Calu3 (cell line): ENCODE data around the gene MACROH2A1. TPM values are rescaled to one million over a fixed set of nuclear protein-coding genes. Genes with fewer than 3 reads are reported as not detected.

Experiments
- BruUV-seq: library from RNA; stranded (reverse); fragments of 400-500 nt; replicated peaks from 2 replicates; lab custom pipeline; 2021; lab: Mats Ljungman, UMichigan
- CTCF ChIA-PET: fragments of 300-600 bp; sonication (Branson Sonifier 250); formaldehyde crosslinking; loops from one replicate; lab custom pipeline; 2022; ENCODE audit warnings: antibody characterized with exemption; lab: Charles Lee
- DNase-seq: peaks from one replicate; pipeline ENCODE4 v3.0.0; 2022
- H3K27ac Mint-ChIP-seq: one replicate; pipeline ENCODE4 v1.8.0; 2022; ENCODE audit warnings: mixed read lengths; ENCODE audit not compliant: unreplicated experiment
- H3K27me3 Mint-ChIP-seq: one replicate; pipeline ENCODE4 v1.8.0; 2022; ENCODE audit warnings: mixed read lengths; ENCODE audit not compliant: unreplicated experiment
- H3K36me3 Mint-ChIP-seq: one replicate; pipeline ENCODE4 v1.8.0; 2022; ENCODE audit warnings: mild to moderate bottlenecking, moderate library complexity, mixed read lengths; ENCODE audit not compliant: insufficient read depth, unreplicated experiment
- H3K4me1 Mint-ChIP-seq: one replicate; pipeline ENCODE4 v1.8.0; 2022; ENCODE audit warnings: mild to moderate bottlenecking, low read depth, mixed read lengths; ENCODE audit not compliant: unreplicated experiment
- H3K4me3 Mint-ChIP-seq: one replicate; pipeline ENCODE4 v1.8.0; 2022; ENCODE audit warnings: mild to moderate bottlenecking, low read depth, moderate library complexity, mixed read lengths; ENCODE audit not compliant: unreplicated experiment
- H3K9me3 Mint-ChIP-seq: one replicate; pipeline ENCODE4 v1.8.0; 2022; ENCODE audit warnings: low read depth, mixed read lengths; ENCODE audit not compliant: unreplicated experiment
- intact Hi-C: fragments of 100-400 bp; cut with micrococcal nuclease; formaldehyde crosslinking; loops from one replicate; pipeline ENCODE4 v1.10.0; 2022; ENCODE audit not compliant: unreplicated experiment
- total RNA-seq: library from RNA; stranded (reverse); gene quantifications from 2 replicates; pipeline ENCODE4 v1.2.3, GENCODE V29; 2022
- TF ChIP-seq, protein P1 (sequence below): fragments of 200-600 bp; IDR thresholded peaks from one replicate; pipeline ENCODE4 v1.8.0; 2022; ENCODE audit warnings: antibody characterized with exemption; ENCODE audit not compliant: unreplicated experiment

The MACROH2A1 gene
- total RNA-seq, 1 experiment from 2014 or later, result 368 TPM

DNA sequence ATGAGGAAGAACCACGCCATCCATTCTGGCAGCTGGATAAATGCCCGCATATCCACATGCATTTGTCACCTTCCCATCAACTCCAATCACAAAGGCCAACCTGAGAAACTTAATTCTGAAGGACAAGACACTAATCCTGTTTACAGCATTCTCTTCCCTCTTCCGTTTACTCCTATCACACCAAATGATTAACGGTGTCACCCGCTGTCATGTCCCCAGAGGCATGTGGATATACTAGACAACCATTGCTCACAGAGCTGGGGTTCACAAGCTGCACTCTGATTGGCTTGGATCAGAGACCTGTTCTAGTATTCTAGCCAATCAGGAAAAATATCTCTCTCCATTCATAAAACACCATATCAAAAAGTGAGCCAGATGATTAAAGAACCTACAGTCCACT is 3.6 kb downstream of the MACROH2A1 start:
- Mint-ChIP-seq H3K27me3 (no peaks in the 10 kb centered on the region), H3K36me3 (peaks cover 53% of the 10 kb centered on the region), H3K4me1 (peaks cover 77% of the 10 kb centered on the region), H3K4me3 (no peak overlapping the region), H3K27ac (no peak overlapping the region), H3K9me3 (no peaks in the 10 kb centered on the region)
- DNase-seq, result no peak
- CTCF ChIA-PET, result no interaction called here
- intact Hi-C loops, result no loop called here
- BruUV-seq, result no TSS peak
- TF ChIP-seq, protein P1, sequence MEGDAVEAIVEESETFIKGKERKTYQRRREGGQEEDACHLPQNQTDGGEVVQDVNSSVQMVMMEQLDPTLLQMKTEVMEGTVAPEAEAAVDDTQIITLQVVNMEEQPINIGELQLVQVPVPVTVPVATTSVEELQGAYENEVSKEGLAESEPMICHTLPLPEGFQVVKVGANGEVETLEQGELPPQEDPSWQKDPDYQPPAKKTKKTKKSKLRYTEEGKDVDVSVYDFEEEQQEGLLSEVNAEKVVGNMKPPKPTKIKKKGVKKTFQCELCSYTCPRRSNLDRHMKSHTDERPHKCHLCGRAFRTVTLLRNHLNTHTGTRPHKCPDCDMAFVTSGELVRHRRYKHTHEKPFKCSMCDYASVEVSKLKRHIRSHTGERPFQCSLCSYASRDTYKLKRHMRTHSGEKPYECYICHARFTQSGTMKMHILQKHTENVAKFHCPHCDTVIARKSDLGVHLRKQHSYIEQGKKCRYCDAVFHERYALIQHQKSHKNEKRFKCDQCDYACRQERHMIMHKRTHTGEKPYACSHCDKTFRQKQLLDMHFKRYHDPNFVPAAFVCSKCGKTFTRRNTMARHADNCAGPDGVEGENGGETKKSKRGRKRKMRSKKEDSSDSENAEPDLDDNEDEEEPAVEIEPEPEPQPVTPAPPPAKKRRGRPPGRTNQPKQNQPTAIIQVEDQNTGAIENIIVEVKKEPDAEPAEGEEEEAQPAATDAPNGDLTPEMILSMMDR, result no peak

DNA sequence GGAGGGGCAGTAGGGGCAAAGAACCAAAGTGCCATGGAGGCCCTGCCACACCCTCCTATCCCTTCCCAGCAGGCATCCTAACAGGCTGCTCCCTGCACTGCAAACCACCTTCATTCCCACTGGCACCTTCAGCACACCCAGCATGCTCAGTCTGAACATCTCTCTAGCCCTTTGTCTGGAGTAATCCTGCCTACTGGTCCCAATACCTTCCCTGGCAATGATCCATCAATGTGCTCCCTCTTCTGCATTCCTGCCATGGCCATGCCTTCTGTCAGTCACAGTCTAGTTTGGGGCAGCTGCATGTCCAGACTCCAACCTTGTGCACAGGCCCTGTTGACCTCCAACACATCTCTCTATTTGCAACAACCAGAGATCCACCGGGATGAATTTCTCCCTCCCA is 4.9 kb downstream of the MACROH2A1 start:
- Mint-ChIP-seq H3K4me1 (peaks cover 82% of the 10 kb centered on the region), H3K36me3 (peaks cover 43% of the 10 kb centered on the region), H3K9me3 (no peaks in the 10 kb centered on the region), H3K27ac (no peak overlapping the region), H3K27me3 (no peaks in the 10 kb centered on the region), H3K4me3 (no peak overlapping the region)
- CTCF ChIA-PET, result no interaction called here
- no peak for DNase-seq
- intact Hi-C loops, result no loop called here
- BruUV-seq, result no TSS peak
- TF ChIP-seq, protein P1, result no peak

DNA sequence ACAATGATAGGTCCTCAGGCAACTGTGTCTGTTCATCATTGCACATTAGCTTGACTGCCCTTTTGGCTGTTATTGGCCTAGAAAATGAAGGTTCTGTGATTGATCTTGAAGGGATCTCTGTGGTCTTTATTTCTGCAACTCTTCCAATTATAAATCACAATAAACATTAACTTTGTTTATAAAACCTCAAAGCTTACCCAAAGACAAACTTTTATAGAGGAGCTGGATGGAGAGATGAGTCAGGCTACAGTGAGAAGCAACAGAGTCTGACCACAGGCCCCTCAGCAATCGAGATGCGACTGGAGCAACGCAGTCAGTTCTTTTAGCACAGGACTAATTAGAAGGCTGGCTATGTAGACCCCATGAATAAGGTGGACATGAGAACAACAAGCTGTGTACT is 5.3 kb downstream of the MACROH2A1 start:
- Mint-ChIP-seq H3K4me1 (peaks cover 83% of the 10 kb centered on the region), H3K27ac (no peak overlapping the region), H3K4me3 (no peak overlapping the region), H3K27me3 (no peaks in the 10 kb centered on the region), H3K36me3 (peaks cover 39% of the 10 kb centered on the region), H3K9me3 (no peaks in the 10 kb centered on the region)
- BruUV-seq, result no TSS peak
- intact Hi-C loops, result no loop called here
- CTCF ChIA-PET, result no interaction called here
- TF ChIP-seq, protein P1, result no peak
- no peak for DNase-seq

DNA sequence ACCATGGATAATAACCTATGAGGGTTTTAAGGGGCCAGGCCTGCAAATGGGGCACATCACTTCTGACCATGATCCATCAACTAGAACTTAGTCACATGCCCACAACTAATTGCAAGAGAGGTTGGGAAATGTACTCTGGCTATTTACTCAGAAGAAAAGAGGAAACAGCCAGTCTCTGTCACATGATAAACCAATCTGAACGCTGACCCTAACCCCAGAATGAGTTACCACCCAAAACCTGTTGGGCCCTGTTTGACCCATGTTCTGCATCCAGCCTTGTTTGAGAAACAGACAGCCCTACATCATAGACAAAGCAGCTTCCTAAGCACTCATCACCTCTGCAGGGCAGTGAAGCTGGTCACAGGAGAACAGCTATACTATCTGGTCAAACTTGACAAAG is 5.8 kb downstream of the MACROH2A1 start:
- TF ChIP-seq, protein P1, result no peak
- H3K27me3 Mint-ChIP-seq, result no peaks in the 10 kb centered on the region
- H3K27ac Mint-ChIP-seq, result no peak overlapping the region
- no peak overlapping the region for H3K4me3 Mint-ChIP-seq
- CTCF ChIA-PET, result no interaction called here
- H3K9me3 Mint-ChIP-seq, result no peaks in the 10 kb centered on the region
- no TSS peak for BruUV-seq
- intact Hi-C loops, result no loop called here
- H3K4me1 Mint-ChIP-seq, result peaks cover 88% of the 10 kb centered on the region
- H3K36me3 Mint-ChIP-seq, result peaks cover 35% of the 10 kb centered on the region
- no peak for DNase-seq

DNA sequence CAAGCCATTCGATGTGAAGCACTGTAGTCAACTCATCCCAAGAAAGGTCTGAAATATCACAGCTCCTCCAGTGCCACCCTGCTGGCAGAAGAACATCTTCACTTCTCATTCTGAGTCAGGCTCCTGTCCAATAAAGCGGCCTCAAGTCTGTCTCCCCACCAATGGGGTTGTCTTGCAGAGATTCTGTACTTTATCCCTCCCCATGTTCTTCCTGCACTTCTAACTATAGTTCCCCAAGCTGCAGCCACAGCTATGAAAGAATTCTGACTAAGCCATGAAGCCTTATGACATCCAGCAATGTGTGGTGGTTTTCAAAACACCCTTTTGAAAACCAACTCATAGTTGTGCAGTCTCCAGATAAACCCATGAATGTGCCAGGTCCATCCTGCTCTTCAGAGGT is 6.8 kb downstream of the MACROH2A1 start:
- no peak overlapping the region for H3K4me3 Mint-ChIP-seq
- H3K9me3 Mint-ChIP-seq, result no peaks in the 10 kb centered on the region
- no TSS peak for BruUV-seq
- TF ChIP-seq, protein P1, result no peak
- no peaks in the 10 kb centered on the region for H3K27me3 Mint-ChIP-seq
- H3K4me1 Mint-ChIP-seq, result peaks cover 89% of the 10 kb centered on the region
- no peak for DNase-seq
- CTCF ChIA-PET, result no interaction called here
- peaks cover 33% of the 10 kb centered on the region for H3K36me3 Mint-ChIP-seq
- H3K27ac Mint-ChIP-seq, result peak overlapping the region; percentile 72
- intact Hi-C loops, result no loop called here
